ENCODE measurements around the gene GIMAP2.
"Not testable (repeated sequence)": the region's sequence is repeated elsewhere in the genome, so short reads cannot be mapped to it uniquely, and the experiment has no call there.

The GIMAP2 gene

DNA sequence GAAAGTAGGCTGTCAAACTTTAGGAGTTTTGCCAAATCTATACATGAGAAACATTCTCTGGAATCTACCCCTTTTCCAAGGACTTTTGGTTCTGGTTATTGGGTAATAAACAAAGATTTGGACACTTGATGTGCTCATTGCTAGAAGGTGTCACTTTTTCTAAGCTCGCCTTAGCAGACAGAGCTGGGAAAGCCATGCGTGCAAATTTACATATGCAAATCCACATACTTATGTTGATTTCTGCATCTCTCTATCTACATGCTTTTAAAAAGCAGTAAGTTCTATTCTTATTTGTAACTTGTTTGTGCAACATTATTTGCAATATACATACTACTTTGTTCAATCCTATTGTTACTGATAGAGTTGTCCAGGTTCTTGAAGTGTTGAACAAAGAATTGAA, 30.8 kb upstream of the GIMAP2 start:
- TF ChIP-seq, protein P1, sequence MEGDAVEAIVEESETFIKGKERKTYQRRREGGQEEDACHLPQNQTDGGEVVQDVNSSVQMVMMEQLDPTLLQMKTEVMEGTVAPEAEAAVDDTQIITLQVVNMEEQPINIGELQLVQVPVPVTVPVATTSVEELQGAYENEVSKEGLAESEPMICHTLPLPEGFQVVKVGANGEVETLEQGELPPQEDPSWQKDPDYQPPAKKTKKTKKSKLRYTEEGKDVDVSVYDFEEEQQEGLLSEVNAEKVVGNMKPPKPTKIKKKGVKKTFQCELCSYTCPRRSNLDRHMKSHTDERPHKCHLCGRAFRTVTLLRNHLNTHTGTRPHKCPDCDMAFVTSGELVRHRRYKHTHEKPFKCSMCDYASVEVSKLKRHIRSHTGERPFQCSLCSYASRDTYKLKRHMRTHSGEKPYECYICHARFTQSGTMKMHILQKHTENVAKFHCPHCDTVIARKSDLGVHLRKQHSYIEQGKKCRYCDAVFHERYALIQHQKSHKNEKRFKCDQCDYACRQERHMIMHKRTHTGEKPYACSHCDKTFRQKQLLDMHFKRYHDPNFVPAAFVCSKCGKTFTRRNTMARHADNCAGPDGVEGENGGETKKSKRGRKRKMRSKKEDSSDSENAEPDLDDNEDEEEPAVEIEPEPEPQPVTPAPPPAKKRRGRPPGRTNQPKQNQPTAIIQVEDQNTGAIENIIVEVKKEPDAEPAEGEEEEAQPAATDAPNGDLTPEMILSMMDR (IDR thresholded peaks at IDR 0.05; ENCODE audit: control insufficient read depth, insufficient read depth, low read depth, low read length, missing control alignments): no peak
- H3K4me3 ChIP-seq (ENCODE audit: control insufficient read depth, low read depth, low read length): no peak overlapping the region
- DNase-seq (ENCODE audit: low read depth): no peak

DNA sequence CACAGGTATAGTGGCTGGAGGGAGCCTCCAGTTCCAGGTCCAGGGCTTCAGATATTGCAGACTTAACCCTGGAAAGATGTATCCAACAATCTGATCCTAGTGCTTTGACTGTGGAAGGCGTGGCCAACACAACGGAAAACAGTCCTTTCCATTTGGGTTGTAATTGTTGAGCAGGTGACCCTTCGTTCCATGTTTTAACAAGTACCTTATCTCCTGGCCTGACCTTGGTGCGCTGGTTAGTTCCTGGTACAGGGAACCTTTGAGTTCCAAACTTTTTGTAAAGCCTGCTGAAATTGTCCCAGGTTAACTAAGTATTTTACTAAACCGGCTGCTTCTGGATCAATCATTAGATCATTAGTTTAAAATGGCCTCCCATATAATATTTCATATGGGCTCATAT, 29.5 kb upstream of the GIMAP2 start:
- TF ChIP-seq, protein P1 (IDR thresholded peaks at IDR 0.05; ENCODE audit: control insufficient read depth, insufficient read depth, low read depth, low read length, missing control alignments): no peak
- no peak for DNase-seq (ENCODE audit: low read depth)
- no peak overlapping the region for H3K4me3 ChIP-seq (ENCODE audit: control insufficient read depth, low read depth, low read length)

DNA sequence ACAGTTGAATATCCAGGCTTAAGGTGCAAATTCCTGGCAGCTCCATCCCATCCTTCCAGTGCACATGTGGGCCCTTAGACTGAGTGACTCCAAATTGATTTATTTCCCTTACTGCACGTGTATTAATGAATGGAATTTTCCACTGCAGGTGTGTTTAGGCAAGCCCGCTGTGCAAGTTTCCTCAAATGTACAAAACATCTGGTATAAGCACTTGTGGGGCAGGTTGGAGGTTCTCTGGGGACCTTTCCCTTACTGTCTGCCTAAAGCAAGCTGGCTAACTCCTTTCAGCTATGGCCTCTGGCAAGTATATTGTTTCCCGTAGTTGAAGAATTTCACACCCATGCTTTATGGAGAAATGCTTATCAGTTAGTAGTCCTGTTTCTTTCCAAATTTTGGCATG, 28.0 kb upstream of the GIMAP2 start:
- no peak overlapping the region for H3K4me3 ChIP-seq (ENCODE audit: control insufficient read depth, low read depth, low read length)
- TF ChIP-seq, protein P1 (IDR thresholded peaks at IDR 0.05; ENCODE audit: control insufficient read depth, insufficient read depth, low read depth, low read length, missing control alignments): no peak
- DNase-seq (ENCODE audit: low read depth): no peak

DNA sequence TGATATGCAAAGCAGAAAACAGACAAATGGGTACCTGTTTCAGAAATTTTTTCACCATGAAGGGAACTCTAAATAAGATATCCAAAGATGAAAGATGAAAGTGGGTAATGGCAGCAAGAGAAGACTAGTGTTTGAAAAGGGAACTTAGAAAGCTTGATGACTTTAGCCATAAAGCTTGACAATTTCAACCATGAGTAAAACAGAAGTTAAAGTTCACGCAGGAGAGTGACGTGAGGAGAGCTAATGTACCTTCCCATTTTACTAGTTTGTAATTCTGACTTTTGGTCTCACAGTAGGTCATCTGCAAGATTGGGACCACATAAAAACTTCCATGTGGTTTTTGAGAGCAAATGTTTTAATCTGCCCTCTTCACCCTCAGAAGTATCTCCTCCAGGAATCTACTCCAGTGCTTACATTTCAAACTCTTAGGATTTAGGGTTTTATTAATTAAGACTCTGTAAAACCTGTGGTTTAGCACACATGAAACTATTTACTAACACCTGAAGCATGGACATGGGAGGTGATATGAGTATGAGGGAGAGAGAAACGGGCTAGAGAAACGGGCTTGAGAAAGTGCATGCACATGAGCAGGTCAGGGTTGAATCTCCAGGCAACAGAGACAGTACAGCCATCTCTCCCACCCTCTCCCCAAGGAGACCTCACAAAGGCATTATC, 24.4 kb upstream of the GIMAP2 start:
- DNase-seq (ENCODE audit: low read depth): no peak
- TF ChIP-seq, protein P1 (IDR thresholded peaks at IDR 0.05; ENCODE audit: control insufficient read depth, insufficient read depth, low read depth, low read length, missing control alignments): no peak
- no peak overlapping the region for H3K4me3 ChIP-seq (ENCODE audit: control insufficient read depth, low read depth, low read length)

DNA sequence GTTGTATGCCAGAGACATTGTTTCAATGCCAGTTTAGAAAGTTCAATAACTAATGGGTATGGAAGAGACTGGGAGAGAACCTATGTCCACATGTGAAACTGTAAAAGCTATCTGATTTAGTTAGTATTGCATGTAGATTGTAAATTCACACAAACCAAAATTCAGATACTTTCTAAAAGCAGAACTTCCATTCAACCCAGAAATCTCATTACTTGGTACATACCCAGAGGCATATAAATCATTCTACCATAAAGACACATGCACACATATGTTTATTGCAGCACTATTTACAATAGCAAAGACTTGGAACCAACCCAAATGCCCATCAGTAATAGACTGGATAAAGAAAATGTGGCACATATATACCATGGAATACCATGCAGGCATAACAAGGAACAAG, 22.7 kb upstream of the GIMAP2 start:
- not testable (repeated sequence) for H3K4me3 ChIP-seq (ENCODE audit: control insufficient read depth, low read depth, low read length); DNase-seq (ENCODE audit: low read depth)

DNA sequence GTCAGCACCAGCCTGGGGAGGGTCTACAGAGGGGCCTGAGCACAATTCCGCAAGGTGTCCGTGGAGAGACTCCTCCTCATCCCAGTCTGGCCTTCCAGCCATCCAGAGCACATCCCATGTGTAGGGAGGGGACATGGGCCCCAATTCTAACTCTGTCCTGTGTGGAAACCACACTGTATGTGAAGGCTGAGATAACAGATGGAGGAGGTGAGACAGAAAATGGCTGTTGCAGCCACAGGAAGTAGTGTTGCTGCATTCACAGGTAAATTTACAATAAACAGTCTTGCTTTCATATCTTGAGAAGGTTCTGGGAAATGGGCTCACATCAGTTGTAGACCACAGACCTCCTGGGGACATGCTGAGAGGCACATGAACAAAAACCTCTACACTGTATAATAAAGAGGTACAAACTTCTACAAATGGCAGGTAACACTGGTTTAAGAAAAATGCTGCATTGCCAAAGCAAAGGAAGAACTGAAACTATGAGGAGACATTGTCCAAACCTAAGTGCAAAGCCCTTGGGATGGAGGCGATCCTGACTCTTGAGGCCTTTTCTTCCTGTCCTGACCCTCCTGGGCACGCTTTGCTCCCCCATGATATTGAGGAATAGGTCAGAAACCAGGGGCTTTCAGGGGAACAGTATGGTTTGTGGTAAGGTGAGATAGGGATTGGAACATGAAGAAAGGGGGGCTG, 21.6 kb upstream of the GIMAP2 start:
- DNase-seq (ENCODE audit: low read depth): no peak
- H3K4me3 ChIP-seq (ENCODE audit: control insufficient read depth, low read depth, low read length): no peak overlapping the region
- TF ChIP-seq, protein P1 (IDR thresholded peaks at IDR 0.05; ENCODE audit: control insufficient read depth, insufficient read depth, low read depth, low read length, missing control alignments): no peak

DNA sequence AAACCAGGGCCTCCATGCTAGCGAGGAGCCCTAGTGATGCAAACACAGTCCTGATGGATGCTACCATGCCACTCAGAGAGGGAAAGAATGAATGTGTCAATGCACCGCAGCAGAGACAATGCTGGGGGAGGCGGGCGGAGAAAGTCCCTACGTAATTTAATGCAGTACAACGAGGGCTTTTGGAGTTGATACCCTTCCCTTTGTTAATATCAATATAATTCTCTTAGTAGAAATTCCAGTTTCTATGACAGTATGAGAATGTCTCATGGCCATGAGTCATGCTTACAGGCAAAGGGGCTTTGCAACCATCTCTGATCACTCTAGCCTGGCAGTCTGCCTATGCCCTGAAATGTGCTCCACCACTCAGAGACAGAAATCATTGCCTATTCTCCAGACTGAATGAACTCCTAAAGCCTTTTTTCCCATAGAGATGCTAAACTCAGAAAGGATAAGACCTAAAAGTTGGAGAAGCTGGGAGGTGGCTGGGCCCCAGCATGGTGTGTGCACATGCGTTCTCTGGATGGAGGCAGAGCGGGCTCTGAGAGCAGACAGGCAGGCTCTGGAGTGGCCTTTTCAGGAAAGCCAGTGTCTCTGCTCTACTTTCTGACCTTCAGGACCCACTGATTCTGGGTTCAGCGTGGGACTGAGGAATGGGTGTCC, 20.3 kb upstream of the GIMAP2 start:
- no peak for DNase-seq (ENCODE audit: low read depth)
- H3K4me3 ChIP-seq (ENCODE audit: control insufficient read depth, low read depth, low read length): no peak overlapping the region
- TF ChIP-seq, protein P1 (IDR thresholded peaks at IDR 0.05; ENCODE audit: control insufficient read depth, insufficient read depth, low read depth, low read length, missing control alignments): no peak

Data from AG09309 (cell line).